Dermis microvascular lymphatic vessel endothelial cell (primary cell): ENCODE results near the gene DENND4B. TPM values are rescaled to one million over a fixed set of nuclear protein-coding genes. Genes with fewer than 3 reads are reported as not detected.

Experiments used
- DNase-seq, 2 donors: peaks; one replicate each; pipeline versions ENCODE4 v3.0.0 to v3.0.0-alpha.2; 2010; ENCODE audit warnings: low read depth in 2 of 2
- total RNA-seq: library from RNA; depleted of rRNA; stranded (reverse); fragments of >200 nt; gene quantifications from 2 replicates; pipeline ENCODE4 v1.2.1, GENCODE V29; 2014

The DENND4B gene
- total RNA-seq, 1 donor from 2014 or later: 6.7 TPM

DNA sequence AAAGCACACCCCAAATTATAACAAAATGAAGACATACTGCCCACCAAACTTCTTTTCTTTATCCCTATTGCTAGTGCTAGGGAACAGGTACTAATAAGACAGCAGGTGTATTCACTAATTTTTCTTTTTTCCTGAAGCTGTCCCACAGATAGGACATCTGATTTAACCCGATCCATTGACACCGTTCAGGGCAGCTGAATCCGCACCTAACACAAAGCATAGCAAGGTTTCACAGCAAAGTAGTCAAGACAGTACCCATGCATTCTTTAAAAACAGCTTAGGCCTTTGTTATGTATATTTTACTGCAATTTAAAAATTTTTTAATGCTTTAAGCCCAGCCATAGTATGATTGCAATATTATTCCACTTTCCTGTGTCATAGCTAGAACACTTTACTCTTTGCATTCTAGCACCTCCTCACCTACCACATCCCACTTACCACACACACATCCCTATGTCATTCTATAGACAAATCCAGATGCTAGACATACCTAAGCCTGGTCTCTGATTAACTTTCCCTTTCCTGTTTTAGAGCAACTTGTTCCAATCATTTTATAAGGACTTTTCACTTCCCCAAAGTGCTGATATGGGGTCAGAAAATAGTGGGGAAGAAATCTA lies 64.1 kb downstream of the DENND4B start:
- no peak for DNase-seq

DNA sequence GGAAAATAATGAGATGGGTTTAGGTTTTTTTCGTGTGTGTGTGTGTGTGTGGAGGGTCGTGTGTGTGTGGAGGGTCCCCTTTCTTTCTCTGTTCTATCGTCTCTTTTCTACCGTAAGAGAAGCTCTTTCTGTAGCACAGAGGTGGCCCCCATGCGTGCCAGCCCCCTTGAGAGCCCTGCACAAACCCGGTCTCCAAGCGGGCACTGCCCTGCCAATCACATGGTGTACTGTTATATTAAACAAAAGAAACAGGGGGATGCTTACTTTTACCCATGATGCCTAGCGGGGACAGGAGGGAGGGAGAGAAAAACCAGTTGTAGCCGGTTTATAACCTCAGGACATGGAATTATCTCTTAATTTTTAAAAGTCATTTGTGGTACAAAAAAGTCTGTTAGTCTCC lies 64.8 kb downstream of the DENND4B start:
- DNase-seq: peak; percentile 46

DNA sequence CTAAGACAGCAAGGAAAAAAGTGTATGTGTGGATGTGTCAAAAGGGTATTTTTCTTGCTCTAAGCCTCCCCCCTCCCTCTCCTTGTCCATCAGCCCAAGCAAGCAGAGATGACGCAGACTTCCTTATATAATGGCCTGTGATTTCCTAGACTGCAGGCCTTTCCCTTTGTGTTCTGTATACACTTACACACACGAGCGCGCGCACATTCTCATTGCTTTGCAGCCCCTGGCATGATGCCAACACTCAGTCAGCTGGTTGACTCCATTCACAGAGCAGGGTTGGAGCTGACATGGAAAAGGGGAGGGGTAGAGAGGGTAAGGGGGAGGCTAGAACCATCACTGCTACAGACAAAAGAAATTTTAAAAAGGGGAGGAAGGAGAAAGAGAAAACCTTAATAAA lies 65.6 kb downstream of the DENND4B start:
- DNase-seq: peak; percentile 92 to 99

DNA sequence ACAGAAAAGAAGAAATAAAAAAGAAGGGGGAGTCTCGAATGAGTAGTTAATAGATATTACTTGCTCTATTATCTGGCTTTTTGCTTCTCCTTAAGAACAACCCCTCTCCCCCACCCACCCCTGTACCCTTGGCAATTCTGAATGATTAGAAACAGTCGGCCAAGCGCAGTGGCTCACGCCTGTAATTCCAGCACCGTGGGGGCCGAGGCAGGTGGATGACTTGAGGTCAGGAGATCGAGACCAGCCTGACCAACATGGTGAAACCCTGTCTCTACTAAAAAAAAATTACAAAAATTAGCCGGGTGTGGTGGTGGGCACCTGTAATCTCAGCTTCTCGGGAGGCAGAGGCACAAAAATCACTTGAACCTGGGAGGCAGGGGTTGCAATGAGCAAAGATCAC lies 66.5 kb downstream of the DENND4B start:
- no peak for DNase-seq

Other genes with a start within 250 kb of the DENND4B start
- gene INTS3, start 218.7 kb downstream of the DENND4B start, total RNA-seq: 16.4 and 20.7 TPM in 2 replicates
- 30.4 and 56.1 TPM in 2 replicates for gene SLC27A3, start 171.3 kb downstream of the DENND4B start, total RNA-seq
- 4.0 and 6.2 TPM in 2 replicates for gene GATAD2B, start 23.7 kb downstream of the DENND4B start, total RNA-seq
- gene CRTC2, start 11.9 kb upstream of the DENND4B start, total RNA-seq: 2.3 and 3.3 TPM in 2 replicates
- 86.8 and 136 TPM in 2 replicates for gene SLC39A1, start 16.8 kb upstream of the DENND4B start, total RNA-seq
- 6.8 and 8.7 TPM in 2 replicates for gene CREB3L4, start 21.2 kb upstream of the DENND4B start, total RNA-seq
- 78.3 and 109 TPM in 2 replicates for gene JTB, start 31.0 kb upstream of the DENND4B start, total RNA-seq
- gene RAB13, start 39.6 kb upstream of the DENND4B start, total RNA-seq: 35.4 and 61.8 TPM in 2 replicates
- 1,374 and 1,459 TPM in 2 replicates for gene RPS27, start 44.0 kb upstream of the DENND4B start, total RNA-seq
- gene NUP210L, start 208.4 kb upstream of the DENND4B start, total RNA-seq: under 0.01 TPM in 2 replicates
- gene TPM3, start 245.4 kb upstream of the DENND4B start, total RNA-seq: 298 and 390 TPM in 2 replicates